Smooth muscle cell (in vitro differentiated cells): ENCODE data around the gene SH3YL1. TPM values are rescaled to one million over a fixed set of nuclear protein-coding genes. Genes with fewer than 3 reads are reported as not detected.
A peak's percentile ranks its signal among the peaks of the same experiment; 100 is the strongest.

Experiments used
- DNase-seq: peaks from one replicate; lab custom pipeline; 2025; ENCODE audit not compliant: unreplicated experiment; lab: John Stamatoyannopoulos, UW
- H2AFZ ChIP-seq: fragments of 200-600 bp; sonication (generic); 2 replicates; pipeline ENCODE4 v1.6.0; 2016; ENCODE audit warnings: antibody characterized with exemption, low read depth, mild to moderate bottlenecking
- H3F3A ChIP-seq: fragments of 200-600 bp; sonication (generic); 2 replicates; pipeline ENCODE4 v1.6.0; 2017; ENCODE audit warnings: antibody characterized with exemption, low read depth
- H3K27ac ChIP-seq: fragments of 200-600 bp; sonication (generic); 2 replicates; pipeline ENCODE4 v1.5.1; 2016; ENCODE audit warnings: low read depth, mild to moderate bottlenecking
- H3K27me3 ChIP-seq: fragments of 200-600 bp; sonication (generic); 2 replicates; pipeline ENCODE4 v1.6.1; 2016; ENCODE audit warnings: low read depth, mild to moderate bottlenecking
- H3K36me3 ChIP-seq: fragments of 200-600 bp; sonication (generic); 2 replicates; pipeline ENCODE4 v1.5.1; 2016; ENCODE audit warnings: low read depth
- H3K4me1 ChIP-seq: fragments of 200-600 bp; sonication (generic); 2 replicates; pipeline ENCODE4 v1.5.1; 2016; ENCODE audit warnings: low read depth
- H3K4me2 ChIP-seq: fragments of 200-600 bp; sonication (generic); 2 replicates; pipeline ENCODE4 v1.6.0; 2016; ENCODE audit warnings: mild to moderate bottlenecking
- H3K4me3 ChIP-seq: fragments of 200-600 bp; sonication (generic); 2 replicates; pipeline ENCODE4 v1.5.1; 2016; ENCODE audit warnings: mild to moderate bottlenecking
- H3K79me2 ChIP-seq: fragments of 200-600 bp; sonication (generic); 2 replicates; pipeline ENCODE4 v1.6.0; 2016; ENCODE audit warnings: low read depth, mild to moderate bottlenecking
- H3K9ac ChIP-seq: fragments of 200-600 bp; sonication (generic); 2 replicates; pipeline ENCODE4 v1.6.0; 2016; ENCODE audit warnings: low read depth
- H3K9me3 ChIP-seq: fragments of 200-600 bp; sonication (generic); replicated peaks from 2 replicates; pipeline ENCODE4 v1.5.1; 2016; ENCODE audit warnings: low read depth
- H4K20me1 ChIP-seq: fragments of 200-600 bp; sonication (generic); 2 replicates; pipeline ENCODE4 v1.6.0; 2016; ENCODE audit warnings: low read depth
- WGBS: methylation state at CpG from one replicate; pipeline ENCODE4 v1.1.7; 2016; ENCODE audit warnings: low lambda C conversion rate; 5-methylcytosine and 5-hydroxymethylcytosine counted together
- polyA plus RNA-seq: library from polyadenylated mRNA; unstranded; fragments of >200 nt; fragmentation: Nextera tagmentation; extraction: Ambion mirVana; gene quantifications from 2 replicates; pipeline ENCODE4 v1.2.1, GENCODE V29; 2016
- total RNA-seq: library from RNA; depleted of rRNA; stranded (reverse); fragments of >200 nt; gene quantifications from 2 replicates; pipeline ENCODE4 v1.2.3, GENCODE V29; 2014
- TF ChIP-seq, protein P1 (sequence below): fragments of 200-600 bp; sonication (generic); IDR thresholded peaks from 2 replicates; pipeline ENCODE4 v1.5.1; 2017; ENCODE audit warnings: borderline replicate concordance, mild to moderate bottlenecking, antibody characterized with exemption; ENCODE audit not compliant: insufficient read depth, poor library complexity, severe bottlenecking

SH3YL1 gene
- total and polyA plus RNA-seq, 2 experiments from 2014 or later, result 12.1 to 42.8 TPM

DNA sequence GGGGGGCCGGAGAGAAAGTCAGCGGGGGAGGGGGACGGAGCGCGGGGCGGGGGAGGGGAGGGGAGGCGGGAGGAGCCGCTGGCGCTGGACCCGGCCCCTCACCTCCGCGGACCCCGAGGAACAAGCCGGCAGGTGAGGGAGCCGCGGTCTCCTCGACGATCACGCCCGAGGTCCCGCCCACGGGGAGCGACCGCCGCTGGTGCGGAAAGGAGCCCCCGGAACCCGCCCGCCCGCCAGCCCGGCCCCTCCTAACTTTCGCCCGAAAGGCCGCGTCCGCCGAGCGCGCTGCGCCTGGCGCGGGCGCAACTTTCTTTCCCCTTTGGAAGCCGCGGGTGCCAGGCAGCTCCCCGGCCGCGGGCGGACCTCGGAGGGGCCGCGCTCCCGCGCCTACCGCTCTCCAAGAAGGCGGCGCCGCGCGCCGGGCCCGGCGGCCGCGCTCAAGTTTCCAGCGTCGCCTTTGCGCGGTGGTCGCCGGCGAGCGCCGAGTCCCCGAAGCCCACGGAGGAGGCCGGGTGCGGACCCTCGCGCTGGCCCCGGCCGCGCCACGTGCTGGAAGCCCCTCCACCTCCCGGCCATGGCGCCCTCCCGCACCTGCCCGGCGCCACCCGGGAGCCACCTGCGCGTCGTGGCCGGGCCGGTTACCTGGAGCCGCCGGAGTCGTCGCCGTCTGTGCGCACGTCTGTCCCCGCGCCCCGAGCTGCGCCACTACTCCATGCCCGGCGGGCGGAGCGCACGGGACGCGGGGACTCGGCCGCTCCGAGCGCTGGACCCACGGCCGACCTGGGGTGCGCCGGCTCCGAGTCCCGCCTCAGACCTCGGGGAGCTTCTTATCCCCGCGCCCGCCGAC, 24.3 kb upstream of the SH3YL1 start, which contains the start of gene ALKAL2:
Gene ALKAL2, minus strand, starts transcription at position 181 of the 847 bp plus-strand sequence. CDS start 256 bp downstream, outside the sequence.
- 3% methylated on average over 86 of the region's 128 CpGs for WGBS
- H3K4me1 ChIP-seq, result peaks cover 22% of the 10 kb centered on the region
- H3K9ac ChIP-seq, result no peak within 1 kb of the TSS
- no peaks in the 10 kb centered on the region for H3K79me2 ChIP-seq
- no peak within 1 kb of the TSS for H3K27ac ChIP-seq
- peaks cover 79% of the 10 kb centered on the region for H3K27me3 ChIP-seq
- DNase-seq, result no peak
- peaks cover 41% of the 10 kb centered on the region for H4K20me1 ChIP-seq
- no peaks in the 10 kb centered on the region for H3K9me3 ChIP-seq
- TF ChIP-seq, protein P1, sequence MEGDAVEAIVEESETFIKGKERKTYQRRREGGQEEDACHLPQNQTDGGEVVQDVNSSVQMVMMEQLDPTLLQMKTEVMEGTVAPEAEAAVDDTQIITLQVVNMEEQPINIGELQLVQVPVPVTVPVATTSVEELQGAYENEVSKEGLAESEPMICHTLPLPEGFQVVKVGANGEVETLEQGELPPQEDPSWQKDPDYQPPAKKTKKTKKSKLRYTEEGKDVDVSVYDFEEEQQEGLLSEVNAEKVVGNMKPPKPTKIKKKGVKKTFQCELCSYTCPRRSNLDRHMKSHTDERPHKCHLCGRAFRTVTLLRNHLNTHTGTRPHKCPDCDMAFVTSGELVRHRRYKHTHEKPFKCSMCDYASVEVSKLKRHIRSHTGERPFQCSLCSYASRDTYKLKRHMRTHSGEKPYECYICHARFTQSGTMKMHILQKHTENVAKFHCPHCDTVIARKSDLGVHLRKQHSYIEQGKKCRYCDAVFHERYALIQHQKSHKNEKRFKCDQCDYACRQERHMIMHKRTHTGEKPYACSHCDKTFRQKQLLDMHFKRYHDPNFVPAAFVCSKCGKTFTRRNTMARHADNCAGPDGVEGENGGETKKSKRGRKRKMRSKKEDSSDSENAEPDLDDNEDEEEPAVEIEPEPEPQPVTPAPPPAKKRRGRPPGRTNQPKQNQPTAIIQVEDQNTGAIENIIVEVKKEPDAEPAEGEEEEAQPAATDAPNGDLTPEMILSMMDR, result no peak
- H3K36me3 ChIP-seq, result no peaks in the 10 kb centered on the region
- peaks cover 8% of the 10 kb centered on the region for H3F3A ChIP-seq
- H2AFZ ChIP-seq, result no peak within 1 kb of the TSS
- H3K4me3 ChIP-seq, result peak within 1 kb of the TSS; percentile 68
- peak within 1 kb of the TSS; percentile 98 for H3K4me2 ChIP-seq

- Histone ChIP-seq H3K4me1 (peaks cover 22% of the 10 kb centered on the region), H3K27ac (no peak overlapping the region), H3K9me3 (no peaks in the 10 kb centered on the region), H3K9ac (no peak overlapping the region), H3K36me3 (no peaks in the 10 kb centered on the region), H2AFZ (no peak overlapping the region), H4K20me1 (peaks cover 41% of the 10 kb centered on the region), H3K4me2 (peak overlapping the region; percentile 98), H3K79me2 (no peaks in the 10 kb centered on the region), H3K27me3 (peaks cover 79% of the 10 kb centered on the region), H3K4me3 (peak overlapping the region; percentile 68), H3F3A (peaks cover 8% of the 10 kb centered on the region)
- TF ChIP-seq, protein P1, result no peak
- DNase-seq, result no peak
- 1% methylated on average over 10 of the region's 46 CpGs for WGBS
Measured at GRCh38 chr2:287471-287885, 23.6 kb upstream of the SH3YL1 start.

GRCh38 chr2:286774-287392, 23.1 kb upstream of the SH3YL1 start:
- peaks cover 22% of the 10 kb centered on the region for H3K4me1 ChIP-seq
- H3K36me3 ChIP-seq, result no peaks in the 10 kb centered on the region
- peaks cover 75% of the 10 kb centered on the region for H3K27me3 ChIP-seq
- H2AFZ ChIP-seq, result no peak overlapping the region
- peaks cover 43% of the 10 kb centered on the region for H4K20me1 ChIP-seq
- H3K9ac ChIP-seq, result no peak overlapping the region
- H3K9me3 ChIP-seq, result no peaks in the 10 kb centered on the region
- H3K79me2 ChIP-seq, result no peaks in the 10 kb centered on the region
- TF ChIP-seq, protein P1, result no peak
- 9% methylated on average over 20 of the region's 20 CpGs for WGBS
- DNase-seq, result no peak
- H3K4me3 ChIP-seq, result peak overlapping the region; percentile 68
- H3K27ac ChIP-seq, result no peak overlapping the region
- peaks cover 8% of the 10 kb centered on the region for H3F3A ChIP-seq
- H3K4me2 ChIP-seq, result peak overlapping the region; percentile 98
